HepG2 (cell line): ENCODE results near the gene CBFA2T2. TPM values are rescaled to one million over a fixed set of nuclear protein-coding genes. Genes with fewer than 3 reads are reported as not detected.

ENCODE experiments used
- ATAC-seq: fragments of 200-7000 bp; cut with Tn5 transposase; 3 replicates; pipeline ENCODE4 v1.9.1; 2020; ENCODE audit warnings: mild to moderate bottlenecking, moderate library complexity
- BruUV-seq: library from RNA; stranded (reverse); fragments of 400-500 nt; replicated peaks from 2 replicates; lab custom pipeline; 2021; lab: Mats Ljungman, UMichigan
- CTCF ChIA-PET: fragments of 300-600 bp; formaldehyde crosslinking; extraction: SDS; loops from one replicate; lab custom pipeline; 2021; ENCODE audit warnings: low total read pairs, inconsistent platforms, low intra/inter-chr PET ratio; lab: Yijun Ruan, JAX
- POLR2A ChIA-PET: fragments of 350-600 bp; sonication (Branson Sonifier 250); formaldehyde crosslinking; loops from one replicate; lab custom pipeline; 2020; ENCODE audit warnings: antibody characterized with exemption, inconsistent platforms; lab: Yijun Ruan, JAX
- DNase-seq: peaks from one replicate; pipeline ENCODE4 v3.0.0-alpha.2; 2015; ENCODE audit warnings: low spot score
- FAIRE-seq: peaks from 3 replicates; lab custom pipeline; 2011; peaks lifted over from hg19 to GRCh38; lab: Jason Lieb, UNC
- H2AFZ ChIP-seq: one replicate; pipeline ENCODE4 v1.6.1; 2011; ENCODE audit warnings: low read length, inconsistent platforms
- H3K27ac ChIP-seq: fragments of 300-600 bp; 3 replicates; pipeline ENCODE4 v1.8.0; 2011; ENCODE audit warnings: mixed run types, mild to moderate bottlenecking, mixed read lengths, low read length, inconsistent platforms; ENCODE audit not compliant: insufficient read depth; ENCODE audit errors: extremely low read length
- H3K27me3 ChIP-seq, 2 experiments: fragments of 200-600 bp in 1 of 2; 2 replicates in 1 of 2; 3 replicates in 1 of 2; pipeline versions ENCODE4 v1.6.0 to v1.8.0; 2011; ENCODE audit warnings: low read length in 2 of 2, mild to moderate bottlenecking in 2 of 2, moderate library complexity in 2 of 2, inconsistent platforms in 1 of 2; ENCODE audit not compliant: insufficient read depth in 2 of 2, control insufficient read depth in 1 of 2
- H3K36me3 ChIP-seq, 2 experiments: fragments of 200-600 bp in 1 of 2; replicated peaks in 1 of 2; 2 replicates in 1 of 2; 3 replicates in 1 of 2; pipeline versions ENCODE4 v1.5.1 to v1.8.0; 2011; ENCODE audit warnings: low read length in 2 of 2, inconsistent platforms in 1 of 2; ENCODE audit not compliant: insufficient read depth in 2 of 2, control insufficient read depth in 1 of 2
- H3K4me1 ChIP-seq: 2 replicates; pipeline ENCODE4 v1.5.1; 2012; ENCODE audit warnings: low read length, inconsistent platforms; ENCODE audit not compliant: insufficient read depth
- H3K4me2 ChIP-seq: 2 replicates; pipeline ENCODE4 v1.6.0; 2011; ENCODE audit warnings: low read depth, low read length, inconsistent platforms
- H3K4me3 ChIP-seq, 3 experiments: fragments of 200-600 bp in 1 of 3; sonication (generic), shearing (Covaris generic) in 1 of 3; replicated peaks in 1 of 3; 2 replicates each; pipeline ENCODE4 v1.5.1; 2011 to 2016; ENCODE audit warnings: low read length in 3 of 3, inconsistent platforms in 2 of 3, low read depth in 2 of 3, mild to moderate bottlenecking in 2 of 3, control low read depth in 1 of 3, mixed read lengths in 1 of 3; ENCODE audit not compliant: insufficient read depth in 1 of 3
- H3K79me2 ChIP-seq: one replicate; pipeline ENCODE4 v1.6.1; 2011; ENCODE audit warnings: low read length, inconsistent platforms; ENCODE audit not compliant: insufficient read depth
- H3K9ac ChIP-seq: 2 replicates; pipeline ENCODE4 v1.6.0; 2011; ENCODE audit warnings: mild to moderate bottlenecking, low read depth, low read length, inconsistent platforms; ENCODE audit not compliant: insufficient read depth
- H3K9me3 ChIP-seq: 2 replicates; pipeline ENCODE4 v1.5.1; 2012; ENCODE audit warnings: mild to moderate bottlenecking, low read length
- H4K20me1 ChIP-seq: 2 replicates; pipeline ENCODE4 v1.6.0; 2011; ENCODE audit warnings: inconsistent platforms, mild to moderate bottlenecking, low read length, moderate library complexity; ENCODE audit not compliant: insufficient read depth
- HNRNPL ChIP-seq: fragments of 200-400 bp; formaldehyde crosslinking; IDR thresholded peaks from 2 replicates; pipeline ENCODE4 v1.6.1; 2017; ENCODE audit warnings: mild to moderate bottlenecking, low read depth, low read length
- KAT2B ChIP-seq: fragments of 150-350 bp; IDR thresholded peaks from 2 replicates; pipeline ENCODE4 v1.6.1; 2014; ENCODE audit warnings: low read depth, low read length, borderline replicate concordance
- KDM2A ChIP-seq: sonication (generic); formaldehyde crosslinking; IDR thresholded peaks from 2 replicates; pipeline ENCODE4 v1.4.0; 2020; ENCODE audit warnings: low read depth, missing genetic modification reagents, borderline replicate concordance
- POLR2AphosphoS5 ChIP-seq: IDR thresholded peaks from 2 replicates; pipeline ENCODE4 v1.6.1; 2012; ENCODE audit warnings: low read depth, low read length
- POLR2G ChIP-seq: fragments of 200-400 bp; formaldehyde crosslinking; IDR thresholded peaks from 2 replicates; pipeline ENCODE4 v1.6.1; 2018; ENCODE audit warnings: mild to moderate bottlenecking, low read depth, low read length, moderate library complexity
- ZNF552 ChIP-seq: sonication (generic); formaldehyde crosslinking; IDR thresholded peaks from 2 replicates; pipeline ENCODE4 v1.9.0; 2022; ENCODE audit warnings: missing genetic modification reagents, mild to moderate bottlenecking, borderline replicate concordance
- ZNF678 ChIP-seq: sonication (generic); formaldehyde crosslinking; IDR thresholded peaks from 2 replicates; pipeline ENCODE4 v1.4.0; 2020; ENCODE audit warnings: mild to moderate bottlenecking, missing genetic modification reagents
- ZXDC ChIP-seq: sonication (generic); formaldehyde crosslinking; IDR thresholded peaks from 2 replicates; pipeline ENCODE4 v1.5.0; 2020; ENCODE audit warnings: mild to moderate bottlenecking, missing genetic modification reagents
- WGBS: methylation state at CpG from one replicate; pipeline ENCODE4 v1.1.6; 2017; ENCODE audit warnings: low lambda C conversion rate; 5-methylcytosine and 5-hydroxymethylcytosine counted together
- in situ Hi-C: cut with HindIII; loops from 2 replicates; pipeline ENCODE4 v1.10.0; 2017; ENCODE audit warnings: low pct_unique_long_range_greater_than_20kb; ENCODE audit not compliant: extremely low pct_ligation_motif_present
- intact Hi-C: fragments of 100-400 bp; cut with micrococcal nuclease; formaldehyde crosslinking; loops from one replicate; pipeline ENCODE4 v1.10.0; 2022; ENCODE audit not compliant: unreplicated experiment
- polyA plus RNA-seq, 8 experiments: library from polyadenylated mRNA; depleted of rRNA in 3 of 8; stranded (reverse) in 7 of 8; unstranded in 1 of 8; fragments of >200 nt; fragmentation: Illumina TruSeq in 4 of 8; extraction: Trizol in 4 of 8; gene quantifications; 2 replicates each; pipeline versions ENCODE4 v1.2.1 to v1.2.3, GENCODE V29; 2011 to 2016; ENCODE audit warnings: low read depth in 4 of 8, missing spikeins in 1 of 8, mixed read lengths in 1 of 8; ENCODE audit not compliant: insufficient read depth in 1 of 8
- total RNA-seq, 5 experiments: library from RNA; depleted of rRNA; stranded (reverse); fragments of >200 nt; fragmentation: Illumina TruSeq; extraction: Trizol; gene quantifications; 2 replicates each; pipeline ENCODE4 v1.2.3, GENCODE V29; 2016; ENCODE audit warnings: low read depth in 1 of 5

Gene CBFA2T2
- total and polyA plus RNA-seq, 2 of the 13 experiments (the other 11 are each of a cell fraction or from before 2014, with no cell fraction given): 6.3 to 21.2 TPM

- H3K27me3 ChIP-seq: no peaks in the 10 kb centered on the region; a peak in 1 of 5 replicates
- ATAC-seq (no peak), DNase-seq (no peak), FAIRE-seq (no peak)
- H4K20me1 ChIP-seq: no peaks in the 10 kb centered on the region
- peaks cover 40 to 47% of the 10 kb centered on the region in 2 experiments for H3K36me3 ChIP-seq
- H3K79me2 ChIP-seq: peaks cover 8% of the 10 kb centered on the region
- no peak overlapping the region for H2AFZ ChIP-seq
- WGBS: over 99% methylated on average over 18 of the region's 21 CpGs
- BruUV-seq: no TSS peak
- 0 out of 2 replicates have a peak, but pooled peaks have one; percentile 18 for TF ChIP-seq KDM2A (CRISPR knock-in tag)
- 0 out of 2 replicates have a peak, but pooled peaks have one; percentile 9 for TF ChIP-seq KAT2B
- TF ChIP-seq HNRNPL: peak; percentile 63; the same call in 1 of the 2 replicates
- TF ChIP-seq ZXDC: no peak
- TF ChIP-seq ZNF678 (CRISPR knock-in tag): no peak
- TF ChIP-seq ZNF552: 0 out of 2 replicates have a peak, but pooled peaks have one; percentile 22
- TF ChIP-seq POLR2G: peak; percentile 2; the same call in 1 of the 2 replicates
- 0 out of 2 replicates have a peak, but pooled peaks have one; percentile 34 for TF ChIP-seq POLR2AphosphoS5
- in situ Hi-C loops (no loop called here), intact Hi-C loops (loop anchor here (5.0 kb wide), 1 partner anchor 258 kb away; the partner anchor contains the start of gene CDK5RAP1)
- H3K9me3 ChIP-seq: no peaks in the 10 kb centered on the region
- H3K9ac ChIP-seq: no peak overlapping the region
- H3K27ac ChIP-seq: no peak overlapping the region
- no peak overlapping the region for H3K4me3 ChIP-seq
- H3K4me1 ChIP-seq: peaks cover 26% of the 10 kb centered on the region
- ChIA-PET POLR2A (no interaction called here), CTCF (no interaction called here)
- no peak overlapping the region for H3K4me2 ChIP-seq
These were observed 170.3 kb downstream of the CBFA2T2 start for GRCh38 chr20:33660035-33660684.
